AG04450 (cell line): ENCODE results near the gene PSMA3. TPM values are rescaled to one million over a fixed set of nuclear protein-coding genes. Genes with fewer than 3 reads are reported as not detected.

ENCODE experiments used
- CTCF ChIA-PET: fragments of 300-600, 350-600 bp; formaldehyde crosslinking; extraction: SDS; loops from one replicate; lab custom pipeline; 2022; ENCODE audit warnings: antibody characterized with exemption, inconsistent platforms; lab: Charles Lee
- POLR2A ChIA-PET: fragments of 350-600 bp; formaldehyde crosslinking; extraction: SDS; loops from one replicate; lab custom pipeline; 2021; ENCODE audit warnings: antibody characterized with exemption, inconsistent platforms; lab: Yijun Ruan, JAX
- DNase-seq: peaks from one replicate; pipeline ENCODE4 v3.0.0-alpha.2; 2011; ENCODE audit warnings: low read depth, low spot score
- H3K27ac ChIP-seq: one replicate; pipeline ENCODE4 v1.5.1; 2012; ENCODE audit warnings: low read depth, low read length, control low read depth
- H3K27me3 ChIP-seq: one replicate; pipeline ENCODE4 v1.6.0; 2012; ENCODE audit warnings: low read length; ENCODE audit not compliant: control insufficient read depth, insufficient read depth
- H3K4me3 ChIP-seq: 2 replicates; pipeline ENCODE4 v1.5.1; 2011; ENCODE audit warnings: mild to moderate bottlenecking, low read depth, low read length, control low read depth
- H3K9me3 ChIP-seq: 2 replicates; pipeline ENCODE4 v1.5.1; 2012; ENCODE audit warnings: low read length; ENCODE audit not compliant: control insufficient read depth, insufficient read depth
- CTCF ChIP-seq: IDR thresholded peaks from 2 replicates; pipeline ENCODE4 v1.5.1; 2011; ENCODE audit warnings: low read depth, low read length, control low read depth, inconsistent platforms
- polyA plus RNA-seq: library from polyadenylated mRNA; depleted of rRNA; stranded (reverse); fragments of >200 nt; gene quantifications from 2 replicates; pipeline ENCODE4 v1.2.3, GENCODE V29; 2011

The PSMA3 gene
- polyA plus RNA-seq, 1 experiment, result 318 TPM

DNA sequence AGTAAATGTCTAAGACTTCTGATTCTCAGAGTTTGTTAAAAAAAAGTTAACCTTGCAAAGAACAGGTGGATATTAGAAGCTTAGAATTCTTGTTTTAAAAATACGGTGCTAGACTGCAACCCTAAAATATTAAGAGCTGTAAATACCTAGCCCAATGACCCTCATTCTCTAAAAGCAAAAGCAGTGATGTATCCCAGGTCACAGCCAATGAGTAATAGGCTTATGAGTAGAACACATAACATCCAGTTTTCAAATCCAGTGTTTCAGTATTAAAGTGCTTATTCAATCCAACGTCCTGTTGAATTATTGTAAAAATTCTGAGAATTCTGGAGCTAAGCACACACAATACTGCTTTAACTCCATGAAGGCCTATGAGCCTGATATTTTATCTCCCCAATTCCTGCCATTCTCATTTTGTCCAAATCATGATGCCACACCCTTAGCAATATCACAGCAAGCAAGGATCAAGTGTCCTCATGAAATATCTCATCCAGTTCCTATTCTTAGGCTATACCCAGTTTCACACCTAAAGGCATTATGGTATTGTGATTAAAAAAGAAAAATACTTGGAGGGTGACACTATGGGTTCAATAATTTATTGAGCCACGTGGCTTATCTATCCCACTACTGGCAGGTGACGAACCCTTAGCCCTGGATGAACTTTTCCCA is 38.4 kb downstream of the PSMA3 start:
- DNase-seq, result no peak
- TF ChIP-seq CTCF, result no peak
- Histone ChIP-seq H3K4me3 (no peak overlapping the region), H3K27ac (no peak overlapping the region), H3K9me3 (no peaks in the 10 kb centered on the region), H3K27me3 (no peaks in the 10 kb centered on the region)
- CTCF ChIA-PET, result no interaction called here
- POLR2A ChIA-PET, result interaction anchor here (0.5 kb wide), 1 partner anchor 8 kb away, joined by 4 read pairs; no protein-coding TSS in a partner anchor

DNA sequence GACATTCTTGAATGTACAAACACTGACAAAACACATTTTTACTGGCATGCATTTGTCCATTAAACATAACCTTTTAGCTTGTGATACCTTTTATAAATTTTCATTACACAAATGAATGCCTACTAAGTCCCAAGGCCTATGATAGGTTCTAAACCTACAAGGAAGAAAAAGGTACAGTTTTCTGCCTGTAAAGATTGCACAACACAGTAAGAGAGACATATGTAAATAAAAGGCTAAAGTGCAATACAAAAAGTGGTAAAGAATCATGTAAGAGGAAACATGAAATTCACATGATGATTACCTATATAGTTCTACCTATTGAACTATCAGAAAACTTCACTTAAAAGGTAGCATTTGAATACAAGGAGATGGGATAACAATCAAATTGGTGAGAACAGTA is 39.1 kb downstream of the PSMA3 start:
- POLR2A ChIA-PET, result interaction anchor here (0.5 kb wide), 1 partner anchor 9 kb away, joined by 4 read pairs; no protein-coding TSS in a partner anchor
- Histone ChIP-seq H3K27me3 (no peaks in the 10 kb centered on the region), H3K27ac (no peak overlapping the region), H3K9me3 (no peaks in the 10 kb centered on the region), H3K4me3 (no peak overlapping the region)
- DNase-seq, result no peak
- TF ChIP-seq CTCF, result no peak
- CTCF ChIA-PET, result no interaction called here

DNA sequence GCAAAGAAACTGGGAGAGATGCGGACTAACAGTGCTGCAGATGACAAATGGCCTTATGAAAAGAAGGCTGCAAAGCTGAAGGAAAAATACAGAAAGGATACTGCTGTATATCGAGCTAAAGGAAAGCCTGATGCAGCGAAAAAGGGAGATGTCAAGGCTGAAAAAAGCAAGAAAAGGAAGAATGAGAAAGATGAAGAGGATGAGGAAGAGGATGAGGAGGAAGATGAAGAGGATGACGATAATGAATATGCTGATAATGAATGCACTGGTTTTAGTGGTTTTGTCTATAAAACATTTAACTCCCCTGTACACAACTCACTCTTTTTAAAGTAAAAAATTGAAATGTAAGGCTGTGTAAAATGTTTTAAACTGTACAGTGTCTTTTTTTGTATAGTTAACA is 40.5 kb downstream of the PSMA3 start:
- POLR2A ChIA-PET, result no interaction called here

GRCh38 chr14:58287607-58288042 is 43.0 kb downstream of the PSMA3 start:
- ChIA-PET CTCF (no interaction called here), POLR2A (no interaction called here)
- DNase-seq, result no peak
- no peak for TF ChIP-seq CTCF
- Histone ChIP-seq H3K4me3 (no peak overlapping the region), H3K27ac (no peak overlapping the region), H3K9me3 (no peaks in the 10 kb centered on the region), H3K27me3 (no peaks in the 10 kb centered on the region)

More for the DNA sequence above, 40.5 kb downstream of the PSMA3 start:
- Histone ChIP-seq H3K9me3 (no peaks in the 10 kb centered on the region), H3K27ac (no peak overlapping the region), H3K4me3 (no peak overlapping the region), H3K27me3 (no peaks in the 10 kb centered on the region)
- DNase-seq, result no peak
- CTCF ChIA-PET, result no interaction called here
- no peak for TF ChIP-seq CTCF

GRCh38 chr14:58288106-58288792 is 43.6 kb downstream of the PSMA3 start:
- no peak for DNase-seq
- H3K4me3 ChIP-seq, result no peak overlapping the region
- TF ChIP-seq CTCF, result no peak
- POLR2A ChIA-PET, result no interaction called here
- CTCF ChIA-PET, result no interaction called here
- no peaks in the 10 kb centered on the region for H3K9me3 ChIP-seq
- H3K27ac ChIP-seq, result no peak overlapping the region
- no peaks in the 10 kb centered on the region for H3K27me3 ChIP-seq
